Measurements from ENCODE around the gene OPN4. TPM values are rescaled to one million over a fixed set of nuclear protein-coding genes. Genes with fewer than 3 reads are reported as not detected.

The OPN4 gene
- total and polyA plus RNA-seq, 9 of the 15 experiments (the other 6 are each of a cell fraction or from before 2014, with no cell fraction given), result not detected

- TF ChIP-seq MGA (IDR thresholded peaks at IDR 0.05) (peak; percentile 40), MAZ (CRISPR knock-in tag; conservative IDR thresholded peaks at IDR 0.05 in 1 of 2, IDR thresholded peaks at IDR 0.05 in 1 of 2) (peak; percentile 66 to 87), SP1 (CRISPR knock-in tag; IDR thresholded peaks at IDR 0.05) (0 out of 2 replicates have a peak, but pooled peaks have one; percentile 12), HCFC1 (IDR thresholded peaks at IDR 0.05; ENCODE audit: low read depth, low read length) (peak; percentile 21; the same call in 1 of the 2 replicates), POLR2G (IDR thresholded peaks at IDR 0.05; ENCODE audit: low read depth, low read length) (peak; percentile 92), GABPB1 (CRISPR knock-in tag; IDR thresholded peaks at IDR 0.05) (peak; percentile 74), YY1 (IDR thresholded peaks at IDR 0.05; ENCODE audit: borderline replicate concordance in 1 of 3, control insufficient read depth in 1 of 3, extremely low read depth in 1 of 3, insufficient read depth in 3 of 3, insufficient read length in 1 of 3, insufficient replicate concordance in 2 of 3, low read depth in 1 of 3, low read length in 2 of 3) (peak in 2 of 3 experiments; percentile 47 to 59), SMARCE1 (IDR thresholded peaks at IDR 0.05) (no peak), SPI1 (IDR thresholded peaks at IDR 0.05; ENCODE audit: borderline replicate concordance, low read depth, low read length) (no peak), POLR2AphosphoS5 (IDR thresholded peaks at IDR 0.05; ENCODE audit: control insufficient read depth, insufficient read depth, low read depth, low read length) (0 out of 2 replicates have a peak, but pooled peaks have one; percentile 31), EGR1 (conservative IDR thresholded peaks at IDR 0.05) (peak; percentile 30; the same call in 1 of the 2 replicates), L3MBTL2 (IDR thresholded peaks at IDR 0.05) (peak; percentile 56; the same call in 1 of the 2 replicates)
Measured at GRCh38 chr10:86710987-86711512, 56.7 kb downstream of the OPN4 start (continued).
